K562 (cell line): ENCODE data around the gene JUNB. TPM values are rescaled to one million over a fixed set of nuclear protein-coding genes. Genes with fewer than 3 reads are reported as not detected.

Experiments
- ARHGAP35 ChIP-seq: fragments of 450-650 bp; IDR thresholded peaks from 2 replicates; pipeline ENCODE4 v1.6.1; 2018; ENCODE audit not compliant: partially characterized antibody
- ARID1B ChIP-seq: fragments of 450-650 bp; IDR thresholded peaks from 2 replicates; pipeline ENCODE4 v1.6.1; 2016; ENCODE audit warnings: antibody characterized with exemption, mild to moderate bottlenecking, inconsistent platforms
- FIP1L1 ChIP-seq: fragments of 200-400 bp; formaldehyde crosslinking; IDR thresholded peaks from 2 replicates; pipeline ENCODE4 v1.6.1; 2018; ENCODE audit warnings: mild to moderate bottlenecking, low read depth, low read length; ENCODE audit not compliant: poor library complexity, severe bottlenecking
- HMGN3 ChIP-seq: IDR thresholded peaks from 2 replicates; pipeline ENCODE4 v1.6.1; 2011; ENCODE audit warnings: borderline replicate concordance, low read depth, mild to moderate bottlenecking, mixed read lengths, low read length; ENCODE audit not compliant: insufficient read length; ENCODE audit errors: extremely low read depth
- KDM5B ChIP-seq: fragments of 200-600 bp; sonication (generic); IDR thresholded peaks from 2 replicates; pipeline ENCODE4 v1.6.1; 2012; ENCODE audit warnings: low read depth, mild to moderate bottlenecking, moderate library complexity, low read length, control low read depth, inconsistent platforms; ENCODE audit not compliant: insufficient replicate concordance
- MLX ChIP-seq, 2 experiments: fragments of 450-650 bp in 1 of 2; sonication (generic) in 1 of 2; formaldehyde crosslinking; conservative IDR thresholded peaks; 2 replicates each; pipeline versions ENCODE4 v1.4.0 to v1.8.1; 2020 to 2022; ENCODE audit warnings: mild to moderate bottlenecking in 1 of 2, missing genetic modification reagents in 1 of 2
- PBX2 ChIP-seq, 2 experiments: IDR thresholded peaks in 1 of 2; conservative IDR thresholded peaks in 1 of 2; 2 replicates each; pipeline ENCODE4 v1.6.1; 2016; ENCODE audit warnings: low read depth in 2 of 2, mild to moderate bottlenecking in 1 of 2, missing compliant biosample characterization in 1 of 2, missing genetic modification characterization in 1 of 2, moderate library complexity in 1 of 2
- PCBP1 ChIP-seq: fragments of 200-400 bp; formaldehyde crosslinking; IDR thresholded peaks from 2 replicates; pipeline ENCODE4 v1.6.1; 2018; ENCODE audit warnings: mild to moderate bottlenecking, low read depth, low read length; ENCODE audit not compliant: poor library complexity, severe bottlenecking
- PHF20 ChIP-seq: fragments of 450-650 bp; IDR thresholded peaks from 2 replicates; pipeline ENCODE4 v1.6.1; 2018; ENCODE audit not compliant: partially characterized antibody
- RAD21 ChIP-seq, 2 experiments: fragments of 250-450 bp in 1 of 2; fragments of 450-650 bp in 1 of 2; sonication (Bioruptor Pico) in 1 of 2; formaldehyde crosslinking in 1 of 2; IDR thresholded peaks in 1 of 2; conservative IDR thresholded peaks in 1 of 2; 2 replicates each; pipeline versions ENCODE4 v1.4.0 to v1.8.0; 2020 to 2022; ENCODE audit warnings: mild to moderate bottlenecking in 2 of 2, moderate library complexity in 1 of 2
- RBM39 ChIP-seq: fragments of 200-400 bp; formaldehyde crosslinking; optimal IDR thresholded peaks from 2 replicates; pipeline ENCODE3; 2018; ENCODE audit warnings: low read depth, low read length
- TBL1XR1 ChIP-seq, 2 experiments: IDR thresholded peaks; 2 replicates each; pipeline ENCODE4 v1.6.1; 2012; ENCODE audit warnings: improper control_type of control experiment in 2 of 2, low read length in 2 of 2, mild to moderate bottlenecking in 1 of 2
- TEAD2 ChIP-seq: fragments of 450-650 bp; IDR thresholded peaks from 2 replicates; pipeline ENCODE4 v1.6.1; 2016; ENCODE audit warnings: missing genetic modification characterization, control low read depth, missing compliant biosample characterization
- TEAD4 ChIP-seq, 2 experiments: sonication (generic) in 1 of 2; formaldehyde crosslinking in 1 of 2; IDR thresholded peaks; 2 replicates each; pipeline versions ENCODE4 v1.6.1 to v1.8.0; 2012 to 2022; ENCODE audit warnings: borderline replicate concordance in 1 of 2, inconsistent platforms in 1 of 2, low read length in 1 of 2, mild to moderate bottlenecking in 1 of 2, missing genetic modification reagents in 1 of 2
- ZBTB12 ChIP-seq: fragments of 250-450 bp; sonication (Bioruptor Pico); IDR thresholded peaks from 2 replicates; pipeline ENCODE4 v1.4.0; 2020
- ZBTB17 ChIP-seq: fragments of 450-650 bp; formaldehyde crosslinking; IDR thresholded peaks from 2 replicates; pipeline ENCODE4 v1.4.0; 2020; ENCODE audit warnings: mild to moderate bottlenecking
- ZNF134 ChIP-seq: fragments of 250-450 bp; sonication (Bioruptor Pico); conservative IDR thresholded peaks from 2 replicates; pipeline ENCODE4 v1.4.0; 2020
- ZNF41 ChIP-seq: fragments of 250-450 bp; sonication (Bioruptor Pico); conservative IDR thresholded peaks from 2 replicates; pipeline ENCODE4 v1.4.0; 2020; ENCODE audit warnings: mild to moderate bottlenecking
- ZZZ3 ChIP-seq: fragments of 450-650 bp; IDR thresholded peaks from 2 replicates; pipeline ENCODE4 v1.6.1; 2016; ENCODE audit warnings: antibody characterized with exemption, mild to moderate bottlenecking, moderate library complexity
- polyA plus RNA-seq, 8 experiments: library from polyadenylated mRNA; depleted of rRNA in 4 of 8; stranded (reverse) in 5 of 8; unstranded in 3 of 8; fragments of >200 nt; fragmentation: Nextera tagmentation in 2 of 8; fragmentation: Illumina TruSeq in 1 of 8; extraction: Ambion mirVana in 2 of 8; extraction: Trizol in 1 of 8; gene quantifications; 2 replicates each; pipeline versions ENCODE4 v1.2.1 to v1.2.3, GENCODE V29; 2011 to 2014; ENCODE audit warnings: inconsistent platforms in 1 of 8, missing spikeins in 1 of 8
- total RNA-seq, 7 experiments: library from RNA; depleted of rRNA in 6 of 7; stranded (reverse); fragments of >200 nt in 6 of 7; fragmentation: Illumina TruSeq in 2 of 7; extraction: Trizol in 2 of 7; gene quantifications; 2 replicates each; pipeline versions ENCODE4 v1.2.1 to v1.2.3, GENCODE V29; 2011 to 2021; ENCODE audit warnings: low replicate concordance in 1 of 7
- TF ChIP-seq, protein P1 (sequence below), 2 experiments: fragments of 250-450 bp in 1 of 2; fragments of 450-650 bp in 1 of 2; sonication (Bioruptor Pico) in 1 of 2; IDR thresholded peaks; 2 replicates each; pipeline versions ENCODE4 v1.6.1 to v1.8.0; 2016 to 2021; ENCODE audit warnings: mild to moderate bottlenecking in 2 of 2, moderate library complexity in 2 of 2, missing compliant biosample characterization in 1 of 2, missing genetic modification characterization in 1 of 2

JUNB gene
- total and polyA plus RNA-seq, 9 of the 15 experiments (the other 6 are each of a cell fraction or from before 2014, with no cell fraction given): 0.23 to 88.1 (median 13.1) TPM

DNA sequence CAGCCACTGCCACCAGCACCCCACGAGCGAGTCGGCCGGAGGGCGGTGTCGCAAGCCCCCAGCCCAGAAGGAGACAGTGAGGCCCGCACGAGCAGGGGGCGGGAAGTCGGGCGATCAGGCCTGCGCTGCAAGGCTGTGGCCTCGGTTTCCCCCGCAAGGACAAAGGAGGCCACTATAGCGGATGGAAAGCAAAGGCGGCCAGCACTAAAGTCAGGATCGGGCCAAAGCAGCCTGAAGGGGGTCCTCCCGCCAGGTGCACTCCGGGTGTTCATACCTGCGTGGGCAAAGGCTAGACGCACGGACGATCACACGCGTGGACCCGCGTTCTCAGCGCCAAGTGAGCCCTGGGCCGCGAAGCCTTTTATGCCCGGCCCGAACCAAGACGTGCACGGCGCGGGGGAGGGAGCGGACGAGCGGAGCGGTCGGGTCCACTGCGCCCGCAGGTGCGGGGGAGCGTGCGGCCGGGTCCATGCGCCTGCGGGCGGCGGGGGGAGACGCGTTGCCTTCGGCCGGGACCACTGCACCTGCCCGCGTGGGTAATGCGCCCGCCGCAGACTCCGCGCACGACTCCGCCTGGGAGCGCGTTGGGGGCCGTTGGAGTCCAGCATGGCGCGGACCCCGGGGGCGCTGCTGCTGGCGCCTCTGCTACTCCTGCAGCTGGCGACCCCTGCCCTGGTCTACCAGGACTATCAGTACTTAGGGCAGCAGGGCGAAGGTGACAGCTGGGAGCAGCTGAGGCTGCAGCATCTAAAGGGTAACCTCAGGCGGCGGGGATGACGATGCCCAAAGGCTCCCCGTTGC, 10.4 kb downstream of the JUNB start, which contains the start of the genes PRDX2 and THSD8 (continued):
- TF ChIP-seq TEAD4 (IDR thresholded peaks at IDR 0.05; ENCODE audit: low read length): no peak
- TF ChIP-seq TEAD4 (CRISPR knock-in tag; IDR thresholded peaks at IDR 0.05; ENCODE audit: borderline replicate concordance): no peak
- TF ChIP-seq, protein P1, sequence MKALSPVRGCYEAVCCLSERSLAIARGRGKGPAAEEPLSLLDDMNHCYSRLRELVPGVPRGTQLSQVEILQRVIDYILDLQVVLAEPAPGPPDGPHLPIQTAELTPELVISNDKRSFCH (CRISPR knock-in tag; IDR thresholded peaks at IDR 0.05): no peak
- TF ChIP-seq, protein P1 (tag; IDR thresholded peaks at IDR 0.05): no peak
- TF ChIP-seq HMGN3: no peak
- TF ChIP-seq RAD21 (CRISPR knock-in tag; conservative IDR thresholded peaks at IDR 0.05 in 1 of 2, IDR thresholded peaks at IDR 0.05 in 1 of 2): no peak
- no peak for TF ChIP-seq ARHGAP35
- peak in 1 of 2 experiments; percentile 52; a peak in 1 of 4 replicates for TF ChIP-seq MLX (CRISPR knock-in tag; conservative IDR thresholded peaks at IDR 0.05)
- TF ChIP-seq ZZZ3: no peak
- TF ChIP-seq PCBP1: peak; percentile 99
- no peak for TF ChIP-seq ZNF134 (CRISPR knock-in tag)
- TF ChIP-seq PBX2 (CRISPR knock-in tag; IDR thresholded peaks at IDR 0.05; ENCODE audit: low read depth): no peak
- no peak for TF ChIP-seq PBX2 (tag; conservative IDR thresholded peaks at IDR 0.05; ENCODE audit: low read depth)
- no peak for TF ChIP-seq RBM39
- peak in 1 of 2 experiments; percentile 39; a peak in 1 of 4 replicates for TF ChIP-seq TBL1XR1 (IDR thresholded peaks at IDR 0.05; ENCODE audit: low read length in 2 of 2)
- peak; percentile 99 for TF ChIP-seq KDM5B
- TF ChIP-seq FIP1L1: peak; percentile 84
- TF ChIP-seq ARID1B: peak; percentile 7; the same call in 1 of the 2 replicates
- TF ChIP-seq PHF20: peak; percentile 29
- no peak for TF ChIP-seq ZNF41 (CRISPR knock-in tag)
- no peak; the same call in 1 of the 2 replicates for TF ChIP-seq ZBTB17 (CRISPR knock-in tag)
- TF ChIP-seq TEAD2 (tag): no peak
- TF ChIP-seq ZBTB12 (CRISPR knock-in tag): peak; percentile 15; the same call in 1 of the 2 replicates
